MM.1S (cell line): ENCODE data around the gene NDST1.

Experiments used
- DNase-seq: peaks from one replicate; pipeline ENCODE4 v3.0.0-alpha.2; 2015
- H2AFZ ChIP-seq: fragments of 300-600 bp; sonication (generic); 2 replicates; pipeline ENCODE4 v1.6.0; 2016; ENCODE audit warnings: antibody characterized with exemption, low read length
- H3F3A ChIP-seq: fragments of 300-600 bp; sonication (generic); 2 replicates; pipeline ENCODE4 v1.6.1; 2016; ENCODE audit warnings: mild to moderate bottlenecking, antibody characterized with exemption, low read length, moderate library complexity, mixed read lengths; ENCODE audit not compliant: insufficient read depth
- H3K27ac ChIP-seq: fragments of 300-600 bp; sonication (generic); 2 replicates; pipeline ENCODE4 v1.5.1; 2016; ENCODE audit warnings: mild to moderate bottlenecking, low read length
- H3K27me3 ChIP-seq: fragments of 300-600 bp; sonication (generic); replicated peaks from 2 replicates; pipeline ENCODE4 v1.6.0; 2016; ENCODE audit warnings: low read length; ENCODE audit not compliant: insufficient read depth
- H3K36me3 ChIP-seq: fragments of 300-600 bp; sonication (generic); replicated peaks from 2 replicates; pipeline ENCODE4 v1.6.1; 2016; ENCODE audit warnings: mild to moderate bottlenecking, low read length, mixed read lengths; ENCODE audit not compliant: insufficient read depth
- H3K4me1 ChIP-seq: fragments of 300-600 bp; sonication (generic); 2 replicates; pipeline ENCODE4 v1.6.1; 2016; ENCODE audit warnings: low read length, mixed read lengths
- H3K4me2 ChIP-seq: fragments of 300-600 bp; sonication (generic); 2 replicates; pipeline ENCODE4 v1.6.0; 2016; ENCODE audit warnings: low read depth, low read length
- H3K4me3 ChIP-seq: fragments of 300-600 bp; sonication (generic); 2 replicates; pipeline ENCODE4 v1.5.1; 2016; ENCODE audit warnings: low read length, mixed read lengths
- H3K79me2 ChIP-seq: fragments of 300-600 bp; sonication (generic); 2 replicates; pipeline ENCODE4 v1.6.1; 2016; ENCODE audit warnings: mixed run types, low read length, mixed read lengths
- H3K9ac ChIP-seq: fragments of 300-600 bp; sonication (generic); 2 replicates; pipeline ENCODE4 v1.6.1; 2016; ENCODE audit warnings: low read length, mixed read lengths
- H3K9me2 ChIP-seq: fragments of 300-600 bp; sonication (generic); replicated peaks from 2 replicates; pipeline ENCODE4 v1.6.1; 2016; ENCODE audit warnings: mild to moderate bottlenecking, low read length, mixed read lengths; ENCODE audit not compliant: insufficient read depth
- H3K9me3 ChIP-seq: fragments of 300-600 bp; sonication (generic); replicated peaks from 2 replicates; pipeline ENCODE4 v1.6.1; 2016; ENCODE audit warnings: mild to moderate bottlenecking, low read length, mixed read lengths; ENCODE audit not compliant: insufficient read depth
- H4K20me1 ChIP-seq: fragments of 300-600 bp; sonication (generic); 2 replicates; pipeline ENCODE4 v1.6.1; 2016; ENCODE audit warnings: mild to moderate bottlenecking, low read length, moderate library complexity, mixed read lengths; ENCODE audit not compliant: insufficient read depth
- EZH2 ChIP-seq: fragments of 300-600 bp; sonication (generic); optimal IDR thresholded peaks from 2 replicates; pipeline ENCODE3; 2017; ENCODE audit warnings: low read depth, mild to moderate bottlenecking, antibody characterized with exemption, low read length, mixed read lengths
- EZH2phosphoT487 ChIP-seq: fragments of 300-600 bp; sonication (generic); IDR thresholded peaks from 2 replicates; pipeline ENCODE4 v1.6.1; 2018; ENCODE audit warnings: antibody characterized with exemption, low read length
- TF ChIP-seq, protein P1 (sequence below): fragments of 300-600 bp; sonication (generic); IDR thresholded peaks from 2 replicates; pipeline ENCODE4 v1.5.1; 2016; ENCODE audit warnings: antibody characterized with exemption, low read length, mixed read lengths

NDST1 gene

DNA sequence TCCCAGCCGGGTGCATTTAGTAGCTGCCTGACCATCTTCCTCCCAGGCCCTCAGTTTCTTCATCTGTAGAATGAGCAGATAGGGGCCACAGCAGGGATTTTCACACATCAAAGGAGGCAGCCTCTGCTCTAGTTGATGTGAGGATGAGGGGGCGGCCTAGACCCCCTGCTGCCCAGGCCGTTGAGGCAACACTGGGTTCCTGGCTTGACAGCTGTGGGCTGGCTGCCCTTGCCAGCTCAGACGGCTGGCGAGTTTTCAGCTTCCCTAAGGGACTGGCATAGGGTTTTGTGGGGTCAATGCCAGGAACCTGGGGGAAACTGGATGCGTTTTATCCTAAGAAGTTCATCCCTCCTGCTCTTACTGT is 49.6 kb downstream of the NDST1 start:
- TF ChIP-seq EZH2, result no peak
- TF ChIP-seq EZH2phosphoT487, result no peak
- TF ChIP-seq, protein P1, sequence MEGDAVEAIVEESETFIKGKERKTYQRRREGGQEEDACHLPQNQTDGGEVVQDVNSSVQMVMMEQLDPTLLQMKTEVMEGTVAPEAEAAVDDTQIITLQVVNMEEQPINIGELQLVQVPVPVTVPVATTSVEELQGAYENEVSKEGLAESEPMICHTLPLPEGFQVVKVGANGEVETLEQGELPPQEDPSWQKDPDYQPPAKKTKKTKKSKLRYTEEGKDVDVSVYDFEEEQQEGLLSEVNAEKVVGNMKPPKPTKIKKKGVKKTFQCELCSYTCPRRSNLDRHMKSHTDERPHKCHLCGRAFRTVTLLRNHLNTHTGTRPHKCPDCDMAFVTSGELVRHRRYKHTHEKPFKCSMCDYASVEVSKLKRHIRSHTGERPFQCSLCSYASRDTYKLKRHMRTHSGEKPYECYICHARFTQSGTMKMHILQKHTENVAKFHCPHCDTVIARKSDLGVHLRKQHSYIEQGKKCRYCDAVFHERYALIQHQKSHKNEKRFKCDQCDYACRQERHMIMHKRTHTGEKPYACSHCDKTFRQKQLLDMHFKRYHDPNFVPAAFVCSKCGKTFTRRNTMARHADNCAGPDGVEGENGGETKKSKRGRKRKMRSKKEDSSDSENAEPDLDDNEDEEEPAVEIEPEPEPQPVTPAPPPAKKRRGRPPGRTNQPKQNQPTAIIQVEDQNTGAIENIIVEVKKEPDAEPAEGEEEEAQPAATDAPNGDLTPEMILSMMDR, result no peak
- H3K9me3 ChIP-seq, result no peaks in the 10 kb centered on the region
- H3K27me3 ChIP-seq, result no peaks in the 10 kb centered on the region
- H2AFZ ChIP-seq, result no peak overlapping the region
- H3K36me3 ChIP-seq, result no peaks in the 10 kb centered on the region
- H3K79me2 ChIP-seq, result no peaks in the 10 kb centered on the region
- H3K4me1 ChIP-seq, result peaks cover 9% of the 10 kb centered on the region
- H4K20me1 ChIP-seq, result no peaks in the 10 kb centered on the region
- no peak overlapping the region for H3K4me2 ChIP-seq
- H3F3A ChIP-seq, result no peaks in the 10 kb centered on the region
- no peak overlapping the region for H3K27ac ChIP-seq
- no peak for DNase-seq
- H3K9ac ChIP-seq, result no peak overlapping the region
- no peak overlapping the region for H3K4me3 ChIP-seq
- no peaks in the 10 kb centered on the region for H3K9me2 ChIP-seq

GRCh38 chr5:150558088-150558621 is 50.2 kb downstream of the NDST1 start:
- no peak overlapping the region for H3K9ac ChIP-seq
- no peaks in the 10 kb centered on the region for H3K27me3 ChIP-seq
- peaks cover 9% of the 10 kb centered on the region for H3K4me1 ChIP-seq
- H3K4me3 ChIP-seq, result no peak overlapping the region
- TF ChIP-seq, protein P1, result no peak
- TF ChIP-seq EZH2phosphoT487 (no peak), EZH2 (no peak)
- H4K20me1 ChIP-seq, result no peaks in the 10 kb centered on the region
- no peaks in the 10 kb centered on the region for H3K9me2 ChIP-seq
- H3K9me3 ChIP-seq, result no peaks in the 10 kb centered on the region
- H3K4me2 ChIP-seq, result no peak overlapping the region
- H3K36me3 ChIP-seq, result no peaks in the 10 kb centered on the region
- no peak for DNase-seq
- no peak overlapping the region for H3K27ac ChIP-seq
- no peaks in the 10 kb centered on the region for H3F3A ChIP-seq
- no peaks in the 10 kb centered on the region for H3K79me2 ChIP-seq
- H2AFZ ChIP-seq, result no peak overlapping the region

DNA sequence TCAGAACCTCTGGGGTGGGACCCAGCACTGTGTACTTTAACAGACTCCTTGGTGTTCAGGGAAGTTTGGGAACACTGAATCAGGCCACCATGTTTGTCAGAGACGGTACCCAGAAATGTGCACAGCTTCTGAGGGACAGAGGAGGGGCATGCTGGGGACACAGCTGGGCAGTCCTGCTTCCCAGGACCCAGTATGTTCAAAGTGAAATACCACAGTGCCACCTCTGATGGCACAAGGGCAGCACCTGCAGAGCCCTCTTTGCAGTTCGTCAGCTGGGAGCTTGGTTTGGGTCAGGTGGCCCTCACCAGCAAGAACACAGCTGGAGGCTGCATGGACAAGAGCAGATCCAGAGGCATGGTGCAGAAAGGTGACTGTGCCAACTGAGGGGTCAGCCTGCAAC is 51.2 kb downstream of the NDST1 start:
- Histone ChIP-seq H3K4me1 (peaks cover 9% of the 10 kb centered on the region), H3K4me2 (no peak overlapping the region), H4K20me1 (no peaks in the 10 kb centered on the region), H3K9me3 (no peaks in the 10 kb centered on the region), H3K27ac (no peak overlapping the region), H3F3A (no peaks in the 10 kb centered on the region), H3K27me3 (no peaks in the 10 kb centered on the region), H3K9me2 (no peaks in the 10 kb centered on the region), H3K9ac (no peak overlapping the region), H3K79me2 (no peaks in the 10 kb centered on the region), H3K4me3 (no peak overlapping the region), H3K36me3 (no peaks in the 10 kb centered on the region), H2AFZ (no peak overlapping the region)
- DNase-seq, result no peak
- TF ChIP-seq EZH2 (no peak), EZH2phosphoT487 (no peak)
- TF ChIP-seq, protein P1, result no peak
